Lower lobe of right lung (tissue), 2 donors: ENCODE results near the gene GXYLT1. TPM values are rescaled to one million over a fixed set of nuclear protein-coding genes. Genes with fewer than 3 reads are reported as not detected.

Experiments
- ATAC-seq, 2 donors: fragments of 200-7000 bp; cut with Tn5 transposase; one replicate each; pipeline ENCODE4 v1.9.1; 2020 to 2022; ENCODE audit warnings: mild to moderate bottlenecking in 2 of 2, moderate library complexity in 2 of 2
- DNase-seq: peaks from one replicate; pipeline ENCODE4 v3.0.0-alpha.2; 2020
- H3K27ac ChIP-seq: fragments of 200-600 bp; one replicate; pipeline ENCODE4 v1.8.0; 2022
- H3K27me3 ChIP-seq: fragments of 200-600 bp; one replicate; pipeline ENCODE4 v1.8.0; 2022; ENCODE audit warnings: low read depth
- H3K36me3 ChIP-seq: fragments of 200-600 bp; one replicate; pipeline ENCODE4 v1.8.0; 2022; ENCODE audit warnings: mild to moderate bottlenecking
- H3K4me1 ChIP-seq: fragments of 200-600 bp; one replicate; pipeline ENCODE4 v1.8.0; 2022
- H3K4me3 ChIP-seq: fragments of 200-600 bp; one replicate; pipeline ENCODE4 v1.8.0; 2022; ENCODE audit warnings: mild to moderate bottlenecking
- H3K9me3 ChIP-seq: fragments of 200-600 bp; one replicate; pipeline ENCODE4 v1.8.0; 2022
- intact Hi-C: fragments of 100-400 bp; cut with DNase I; formaldehyde crosslinking; loops from one replicate; pipeline ENCODE4 v1.11.0; 2022
- total RNA-seq: library from RNA; stranded (reverse); fragmentation: NEBNext Ultra II Directional; extraction: Animal tissue kit (Norgen Biotek cat#: 25700); gene quantifications from one replicate; pipeline ENCODE4 v1.2.1, GENCODE V29; 2021
- TF ChIP-seq, protein P1 (sequence below): fragments of 200-600 bp; IDR thresholded peaks from one replicate; pipeline ENCODE4 v1.8.0; 2022; ENCODE audit warnings: antibody characterized with exemption, mild to moderate bottlenecking
- donor health status: DM: no; HTN: yes; CAD: no; lungs with severe emphysema.

GXYLT1 gene
- total RNA-seq, 1 donor from 2014 or later = 12.1 TPM

DNA sequence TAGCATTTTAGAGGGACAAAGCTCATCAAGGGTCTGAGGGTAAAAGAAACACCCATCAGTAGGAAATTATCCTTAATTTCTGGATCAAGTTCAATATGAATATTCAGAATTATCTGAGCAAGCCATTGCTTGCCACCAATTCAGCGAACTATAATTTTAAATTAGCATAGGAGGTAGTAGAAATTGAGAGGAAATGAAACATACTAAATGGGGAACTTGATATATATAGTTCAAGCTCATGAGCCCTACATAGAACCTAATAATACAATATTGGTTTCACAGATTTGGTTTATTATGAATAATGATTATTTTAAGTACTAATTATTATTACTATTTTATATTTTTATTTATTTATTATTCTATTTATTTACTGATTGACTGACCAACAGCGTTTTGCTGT lies 42.1 kb upstream of the GXYLT1 start:
- TF ChIP-seq, protein P1, sequence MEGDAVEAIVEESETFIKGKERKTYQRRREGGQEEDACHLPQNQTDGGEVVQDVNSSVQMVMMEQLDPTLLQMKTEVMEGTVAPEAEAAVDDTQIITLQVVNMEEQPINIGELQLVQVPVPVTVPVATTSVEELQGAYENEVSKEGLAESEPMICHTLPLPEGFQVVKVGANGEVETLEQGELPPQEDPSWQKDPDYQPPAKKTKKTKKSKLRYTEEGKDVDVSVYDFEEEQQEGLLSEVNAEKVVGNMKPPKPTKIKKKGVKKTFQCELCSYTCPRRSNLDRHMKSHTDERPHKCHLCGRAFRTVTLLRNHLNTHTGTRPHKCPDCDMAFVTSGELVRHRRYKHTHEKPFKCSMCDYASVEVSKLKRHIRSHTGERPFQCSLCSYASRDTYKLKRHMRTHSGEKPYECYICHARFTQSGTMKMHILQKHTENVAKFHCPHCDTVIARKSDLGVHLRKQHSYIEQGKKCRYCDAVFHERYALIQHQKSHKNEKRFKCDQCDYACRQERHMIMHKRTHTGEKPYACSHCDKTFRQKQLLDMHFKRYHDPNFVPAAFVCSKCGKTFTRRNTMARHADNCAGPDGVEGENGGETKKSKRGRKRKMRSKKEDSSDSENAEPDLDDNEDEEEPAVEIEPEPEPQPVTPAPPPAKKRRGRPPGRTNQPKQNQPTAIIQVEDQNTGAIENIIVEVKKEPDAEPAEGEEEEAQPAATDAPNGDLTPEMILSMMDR = no peak
- intact Hi-C loops = no loop called here
- no peak for DNase-seq
- Histone ChIP-seq H3K4me1 (no peaks in the 10 kb centered on the region), H3K4me3 (no peak overlapping the region), H3K27me3 (no peaks in the 10 kb centered on the region), H3K27ac (no peak overlapping the region), H3K36me3 (no peaks in the 10 kb centered on the region), H3K9me3 (no peaks in the 10 kb centered on the region)
- ATAC-seq = no peak

DNA sequence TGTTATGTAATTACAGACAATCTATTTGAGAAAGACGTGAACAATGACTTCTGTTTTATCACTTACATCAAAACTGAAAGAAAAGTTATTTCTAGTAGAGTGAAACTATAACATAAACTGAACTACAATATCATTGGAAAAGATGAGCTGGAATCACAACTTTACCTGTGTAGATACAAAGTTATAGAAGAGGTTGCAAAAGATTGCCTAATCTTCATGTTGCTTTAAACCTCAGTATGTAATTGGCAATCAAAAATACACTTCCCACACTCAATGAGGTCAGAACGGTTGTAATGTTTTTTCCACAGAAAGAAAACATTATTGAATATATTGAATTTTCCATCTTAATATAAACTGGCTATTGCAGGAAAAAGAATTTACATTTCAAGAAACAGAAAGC lies 37.7 kb upstream of the GXYLT1 start:
- no peak for DNase-seq
- no peak overlapping the region for H3K4me3 ChIP-seq
- H3K9me3 ChIP-seq = no peaks in the 10 kb centered on the region
- TF ChIP-seq, protein P1 = no peak
- H3K36me3 ChIP-seq = no peaks in the 10 kb centered on the region
- ATAC-seq = no peak
- H3K27ac ChIP-seq = no peak overlapping the region
- no peaks in the 10 kb centered on the region for H3K27me3 ChIP-seq
- intact Hi-C loops = no loop called here
- H3K4me1 ChIP-seq = no peaks in the 10 kb centered on the region

GRCh38 chr12:42180990-42181596 lies 36.4 kb upstream of the GXYLT1 start:
- Histone ChIP-seq H3K4me3 (no peak overlapping the region), H3K9me3 (no peaks in the 10 kb centered on the region), H3K27ac (no peak overlapping the region), H3K4me1 (no peaks in the 10 kb centered on the region), H3K27me3 (no peaks in the 10 kb centered on the region), H3K36me3 (no peaks in the 10 kb centered on the region)
- TF ChIP-seq, protein P1 = no peak
- ATAC-seq (no peak), DNase-seq (no peak)
- intact Hi-C loops = no loop called here

GRCh38 chr12:42178101-42178500 lies 33.4 kb upstream of the GXYLT1 start:
- Histone ChIP-seq H3K27me3 (no peaks in the 10 kb centered on the region), H3K9me3 (no peaks in the 10 kb centered on the region), H3K4me3 (no peak overlapping the region), H3K4me1 (peaks cover 4% of the 10 kb centered on the region), H3K36me3 (no peaks in the 10 kb centered on the region), H3K27ac (no peak overlapping the region)
- no peak for ATAC-seq
- intact Hi-C loops = no loop called here
- TF ChIP-seq, protein P1 = no peak
- no peak for DNase-seq

DNA sequence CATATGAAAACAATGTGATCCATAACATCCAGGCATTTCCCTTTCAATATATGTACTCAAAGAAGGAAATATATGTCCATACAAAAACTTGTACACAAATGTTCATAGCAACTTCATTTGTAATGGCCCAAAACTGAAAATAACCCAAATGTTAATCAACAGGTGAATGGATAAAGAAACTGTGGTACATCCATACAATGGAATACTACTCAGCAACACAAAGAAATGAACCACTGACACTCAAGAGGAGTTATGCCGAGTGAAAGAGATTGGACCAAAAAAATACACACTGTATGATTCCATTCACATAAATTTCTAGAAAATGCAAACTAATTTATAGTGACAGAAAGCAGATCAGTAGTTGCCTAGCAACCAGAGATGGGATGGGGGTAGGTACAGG lies 30.3 kb upstream of the GXYLT1 start:
- Histone ChIP-seq H3K27ac (no peak overlapping the region), H3K4me3 (no peak overlapping the region), H3K9me3 (no peaks in the 10 kb centered on the region), H3K4me1 (peaks cover 6% of the 10 kb centered on the region), H3K36me3 (no peaks in the 10 kb centered on the region), H3K27me3 (no peaks in the 10 kb centered on the region)
- intact Hi-C loops = no loop called here
- no peak for ATAC-seq
- TF ChIP-seq, protein P1 = no peak
- DNase-seq = no peak
